ENCODE results near the gene NHEJ1.

The NHEJ1 gene

GRCh38 chr2:219165058-219165911, 4.7 kb upstream of the NHEJ1 start:
- no peak for DNase-seq

GRCh38 chr2:219163156-219163555, 2.5 kb upstream of the NHEJ1 start:
- DNase-seq = no peak

- DNase-seq = no peak
These were observed 482 bp upstream of the NHEJ1 start for GRCh38 chr2:219161097-219161496.

GRCh38 chr2:219159771-219160185, 837 bp downstream of the NHEJ1 start:
- DNase-seq = no peak

- DNase-seq = no peak
These were observed 2.0 kb downstream of the NHEJ1 start for GRCh38 chr2:219158586-219158985.

GRCh38 chr2:219158025-219158424, 2.6 kb downstream of the NHEJ1 start:
- no peak for DNase-seq

- no peak for DNase-seq
These were observed 3.2 kb downstream of the NHEJ1 start for GRCh38 chr2:219157396-219157795.

- DNase-seq = peak; percentile 67
These were observed 5.5 kb downstream of the NHEJ1 start for GRCh38 chr2:219155054-219155644.

GRCh38 chr2:219149667-219150066, 10.9 kb downstream of the NHEJ1 start:
- DNase-seq = peak; percentile 44

GRCh38 chr2:219142329-219142728, 18.3 kb downstream of the NHEJ1 start:
- DNase-seq = no peak

GRCh38 chr2:219140722-219141121, 19.9 kb downstream of the NHEJ1 start:
- no peak for DNase-seq

GRCh38 chr2:219133976-219134375, 26.6 kb downstream of the NHEJ1 start:
- DNase-seq = no peak

GRCh38 chr2:219131744-219132143, 28.9 kb downstream of the NHEJ1 start:
- DNase-seq = no peak

- DNase-seq = no peak
These were observed 29.3 kb downstream of the NHEJ1 start for GRCh38 chr2:219131327-219131726.

GRCh38 chr2:219129589-219129988, 31.0 kb downstream of the NHEJ1 start:
- no peak for DNase-seq

GRCh38 chr2:219128396-219128795, 32.2 kb downstream of the NHEJ1 start:
- DNase-seq = no peak

- DNase-seq = no peak
These were observed 33.5 kb downstream of the NHEJ1 start for GRCh38 chr2:219127037-219127635.

GRCh38 chr2:219126555-219126954, 34.1 kb downstream of the NHEJ1 start:
- no peak for DNase-seq

GRCh38 chr2:219125886-219126270, 34.7 kb downstream of the NHEJ1 start:
- no peak for DNase-seq

- no peak for DNase-seq
These were observed 35.3 kb downstream of the NHEJ1 start for GRCh38 chr2:219125225-219125885.

- no peak for DNase-seq
These were observed 36.1 kb downstream of the NHEJ1 start for GRCh38 chr2:219124381-219125110.

GRCh38 chr2:219123356-219124135, 37.1 kb downstream of the NHEJ1 start:
- no peak for DNase-seq
